NB4 (cell line): ENCODE results near the gene SLC10A4.

ENCODE experiments used
- DNase-seq: peaks from one replicate; pipeline ENCODE4 v3.0.0; 2010; ENCODE audit warnings: low read depth
- H3K4me3 ChIP-seq: one replicate; pipeline ENCODE4 v1.5.1; 2011; ENCODE audit warnings: mild to moderate bottlenecking, low read depth, low read length, moderate library complexity
- MYC ChIP-seq: IDR thresholded peaks from 2 replicates; pipeline ENCODE4 v1.6.1; 2011; ENCODE audit warnings: low read depth, low read length
- POLR2A ChIP-seq: IDR thresholded peaks from 2 replicates; pipeline ENCODE4 v1.6.1; 2011; ENCODE audit warnings: mild to moderate bottlenecking; ENCODE audit not compliant: insufficient read length; ENCODE audit errors: extremely low read depth
- TF ChIP-seq, protein P1 (sequence below): IDR thresholded peaks from one replicate; pipeline ENCODE4 v1.5.1; 2012; ENCODE audit warnings: low read depth, low read length
- TF ChIP-seq, protein P2 (sequence below): IDR thresholded peaks from 2 replicates; pipeline ENCODE4 v1.6.1; 2011; ENCODE audit warnings: low read depth, low read length

The SLC10A4 gene

DNA sequence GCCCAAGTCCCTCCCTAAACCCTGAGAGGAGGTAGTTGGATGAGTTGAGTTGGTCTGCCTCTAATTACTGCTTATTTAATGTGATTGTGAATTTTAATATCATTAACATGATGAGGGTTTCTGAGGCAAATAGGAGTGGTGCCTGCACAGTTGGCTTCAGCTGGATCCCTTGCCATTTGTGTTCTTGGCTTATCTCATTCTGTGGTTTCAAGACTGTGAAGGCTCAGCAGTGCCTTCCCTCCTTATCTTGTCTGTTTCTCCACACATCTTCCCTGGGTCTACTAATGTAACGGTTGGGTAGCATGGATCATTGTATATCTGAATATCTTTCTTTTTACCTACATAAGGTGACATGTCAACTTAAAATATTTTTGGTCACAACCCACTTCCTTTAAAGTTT lies 1.6 kb upstream of the SLC10A4 start:
- TF ChIP-seq, protein P1, sequence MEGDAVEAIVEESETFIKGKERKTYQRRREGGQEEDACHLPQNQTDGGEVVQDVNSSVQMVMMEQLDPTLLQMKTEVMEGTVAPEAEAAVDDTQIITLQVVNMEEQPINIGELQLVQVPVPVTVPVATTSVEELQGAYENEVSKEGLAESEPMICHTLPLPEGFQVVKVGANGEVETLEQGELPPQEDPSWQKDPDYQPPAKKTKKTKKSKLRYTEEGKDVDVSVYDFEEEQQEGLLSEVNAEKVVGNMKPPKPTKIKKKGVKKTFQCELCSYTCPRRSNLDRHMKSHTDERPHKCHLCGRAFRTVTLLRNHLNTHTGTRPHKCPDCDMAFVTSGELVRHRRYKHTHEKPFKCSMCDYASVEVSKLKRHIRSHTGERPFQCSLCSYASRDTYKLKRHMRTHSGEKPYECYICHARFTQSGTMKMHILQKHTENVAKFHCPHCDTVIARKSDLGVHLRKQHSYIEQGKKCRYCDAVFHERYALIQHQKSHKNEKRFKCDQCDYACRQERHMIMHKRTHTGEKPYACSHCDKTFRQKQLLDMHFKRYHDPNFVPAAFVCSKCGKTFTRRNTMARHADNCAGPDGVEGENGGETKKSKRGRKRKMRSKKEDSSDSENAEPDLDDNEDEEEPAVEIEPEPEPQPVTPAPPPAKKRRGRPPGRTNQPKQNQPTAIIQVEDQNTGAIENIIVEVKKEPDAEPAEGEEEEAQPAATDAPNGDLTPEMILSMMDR: no peak
- TF ChIP-seq, protein P2, sequence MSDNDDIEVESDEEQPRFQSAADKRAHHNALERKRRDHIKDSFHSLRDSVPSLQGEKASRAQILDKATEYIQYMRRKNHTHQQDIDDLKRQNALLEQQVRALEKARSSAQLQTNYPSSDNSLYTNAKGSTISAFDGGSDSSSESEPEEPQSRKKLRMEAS: no peak
- no peak for TF ChIP-seq POLR2A
- no peak for TF ChIP-seq MYC
- no peak overlapping the region for H3K4me3 ChIP-seq
- no peak for DNase-seq

DNA sequence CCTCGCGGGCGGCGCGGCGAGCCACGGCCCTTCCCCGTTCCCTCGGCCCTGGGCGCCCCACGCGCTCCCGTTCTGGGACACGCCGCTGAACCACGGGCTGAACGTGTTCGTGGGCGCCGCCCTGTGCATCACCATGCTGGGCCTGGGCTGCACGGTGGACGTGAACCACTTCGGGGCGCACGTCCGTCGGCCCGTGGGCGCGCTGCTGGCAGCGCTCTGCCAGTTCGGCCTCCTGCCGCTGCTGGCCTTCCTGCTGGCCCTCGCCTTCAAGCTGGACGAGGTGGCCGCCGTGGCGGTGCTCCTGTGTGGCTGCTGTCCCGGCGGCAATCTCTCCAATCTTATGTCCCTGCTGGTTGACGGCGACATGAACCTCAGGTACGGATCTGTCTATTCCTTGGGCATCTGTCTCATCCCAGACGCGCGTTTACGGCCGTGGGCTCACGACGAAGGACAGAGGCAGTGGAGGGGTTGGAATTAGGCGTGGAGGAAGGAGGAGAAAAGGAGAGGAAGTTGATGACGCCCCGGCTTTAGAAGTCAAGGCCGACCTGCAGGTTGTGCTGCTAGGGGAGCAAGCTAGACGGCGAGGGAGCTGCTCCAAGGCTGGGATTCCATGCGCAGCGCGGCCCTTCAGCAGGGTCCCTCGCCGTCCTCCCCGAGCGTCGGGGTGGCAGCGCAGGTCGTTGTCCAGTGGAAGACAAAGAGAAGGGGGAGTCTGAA lies 792 bp downstream of the SLC10A4 start:
- TF ChIP-seq POLR2A (no peak), MYC (no peak)
- TF ChIP-seq, protein P2: no peak
- TF ChIP-seq, protein P1: no peak
- DNase-seq: no peak
- no peak overlapping the region for H3K4me3 ChIP-seq

DNA sequence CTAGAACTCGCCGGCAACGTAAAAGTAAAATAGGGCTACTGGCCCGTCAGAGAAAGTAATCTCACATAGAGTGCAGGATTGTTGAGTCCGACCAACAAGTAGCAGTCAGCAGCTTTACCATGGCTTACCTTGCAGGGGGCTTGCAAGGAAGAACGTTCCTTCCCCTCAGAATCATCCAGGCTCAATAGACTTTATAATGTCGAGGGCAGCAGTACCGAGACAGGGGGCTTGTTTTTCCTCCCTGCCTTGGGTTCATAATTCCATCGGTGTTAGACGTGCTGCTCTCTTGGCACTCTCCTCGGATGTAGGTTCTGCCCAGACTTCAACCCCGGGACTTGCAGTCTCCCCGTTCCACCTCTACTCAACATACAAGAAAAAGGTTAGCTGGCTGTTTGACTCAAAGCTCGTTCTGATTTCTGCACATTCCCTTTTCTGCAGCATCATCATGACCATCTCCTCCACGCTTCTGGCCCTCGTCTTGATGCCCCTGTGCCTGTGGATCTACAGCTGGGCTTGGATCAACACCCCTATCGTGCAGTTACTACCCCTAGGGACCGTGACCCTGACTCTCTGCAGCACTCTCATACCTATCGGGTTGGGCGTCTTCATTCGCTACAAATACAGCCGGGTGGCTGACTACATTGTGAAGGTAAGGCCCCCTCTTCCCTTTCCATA lies 1.5 kb downstream of the SLC10A4 start:
- no peak overlapping the region for H3K4me3 ChIP-seq
- DNase-seq: no peak
- TF ChIP-seq POLR2A (no peak), MYC (no peak)
- TF ChIP-seq, protein P2: no peak
- TF ChIP-seq, protein P1: no peak

DNA sequence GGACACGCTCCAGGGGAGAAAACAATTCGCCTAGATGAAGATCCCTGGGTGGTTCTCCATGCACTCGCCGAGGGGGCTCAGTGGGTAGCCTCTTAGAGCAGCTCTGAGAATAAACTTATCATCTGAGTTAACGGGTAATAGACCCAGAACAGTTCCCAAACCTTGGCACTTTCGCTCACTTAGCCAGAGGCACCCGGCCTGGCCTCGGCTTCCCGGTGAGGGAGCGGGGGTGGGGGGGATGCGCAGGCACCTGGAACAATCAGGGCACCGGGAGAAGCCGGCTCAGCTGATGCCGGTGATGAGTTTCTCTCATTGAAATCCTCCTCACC lies 6.5 kb downstream of the SLC10A4 start:
- no peak for DNase-seq
- TF ChIP-seq, protein P1: no peak
- TF ChIP-seq, protein P2: no peak
- TF ChIP-seq MYC: no peak
- TF ChIP-seq POLR2A: no peak
- H3K4me3 ChIP-seq: no peak overlapping the region

DNA sequence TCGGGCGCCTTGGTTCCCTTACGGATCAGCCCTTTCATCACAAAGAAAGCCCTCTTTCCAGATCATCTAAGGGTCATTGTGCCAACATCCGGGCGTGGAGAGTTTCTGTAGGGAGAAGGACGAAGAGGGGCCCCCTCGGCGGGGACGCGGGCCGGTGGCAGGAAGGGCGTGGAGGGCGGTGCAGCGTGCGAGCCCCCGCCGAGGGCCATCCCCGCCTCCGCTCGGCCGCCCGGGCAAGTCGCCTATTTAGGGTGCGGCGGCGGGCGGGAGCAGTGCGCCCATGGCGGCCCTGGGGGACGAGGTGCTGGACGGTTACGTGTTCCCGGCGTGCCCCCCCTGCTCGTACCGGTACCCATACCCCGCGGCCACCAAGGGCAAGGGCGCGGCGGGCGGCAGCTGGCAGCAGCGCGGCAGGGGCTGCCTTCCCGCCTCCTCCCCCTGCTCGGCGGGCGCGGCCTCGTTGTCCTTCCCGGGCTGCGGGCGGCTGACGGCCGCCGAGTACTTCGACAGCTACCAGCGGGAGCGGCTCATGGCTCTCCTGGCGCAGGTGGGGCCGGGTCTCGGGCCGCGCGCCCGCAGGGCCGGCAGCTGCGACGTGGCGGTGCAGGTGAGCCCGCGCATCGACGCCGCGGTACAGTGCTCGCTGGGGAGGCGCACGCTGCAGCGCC lies 7.0 kb downstream of the SLC10A4 start, which contains the start of gene ZAR1:
Gene ZAR1, plus strand, starts transcription at position 241 of the 668 bp plus-strand sequence. Its CDS starts 40 bp downstream, at position 281.
- no peak for DNase-seq
- H3K4me3 ChIP-seq: no peak within 1 kb of the TSS
- TF ChIP-seq, protein P2: no peak
- TF ChIP-seq, protein P1: no peak
- TF ChIP-seq POLR2A (no peak), MYC (no peak)
